Measurements from ENCODE around the gene VCAM1. TPM values are rescaled to one million over a fixed set of nuclear protein-coding genes. Genes with fewer than 3 reads are reported as not detected.
A peak's percentile ranks its signal among the peaks of the same experiment; 100 is the strongest.
"Not testable (repeated sequence)": the region's sequence is repeated elsewhere in the genome, so short reads cannot be mapped to it uniquely, and the experiment has no call there.

Gene VCAM1, protein sequence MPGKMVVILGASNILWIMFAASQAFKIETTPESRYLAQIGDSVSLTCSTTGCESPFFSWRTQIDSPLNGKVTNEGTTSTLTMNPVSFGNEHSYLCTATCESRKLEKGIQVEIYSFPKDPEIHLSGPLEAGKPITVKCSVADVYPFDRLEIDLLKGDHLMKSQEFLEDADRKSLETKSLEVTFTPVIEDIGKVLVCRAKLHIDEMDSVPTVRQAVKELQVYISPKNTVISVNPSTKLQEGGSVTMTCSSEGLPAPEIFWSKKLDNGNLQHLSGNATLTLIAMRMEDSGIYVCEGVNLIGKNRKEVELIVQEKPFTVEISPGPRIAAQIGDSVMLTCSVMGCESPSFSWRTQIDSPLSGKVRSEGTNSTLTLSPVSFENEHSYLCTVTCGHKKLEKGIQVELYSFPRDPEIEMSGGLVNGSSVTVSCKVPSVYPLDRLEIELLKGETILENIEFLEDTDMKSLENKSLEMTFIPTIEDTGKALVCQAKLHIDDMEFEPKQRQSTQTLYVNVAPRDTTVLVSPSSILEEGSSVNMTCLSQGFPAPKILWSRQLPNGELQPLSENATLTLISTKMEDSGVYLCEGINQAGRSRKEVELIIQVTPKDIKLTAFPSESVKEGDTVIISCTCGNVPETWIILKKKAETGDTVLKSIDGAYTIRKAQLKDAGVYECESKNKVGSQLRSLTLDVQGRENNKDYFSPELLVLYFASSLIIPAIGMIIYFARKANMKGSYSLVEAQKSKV
- total RNA-seq (2014; rRNA removed) = 0.51 and 0.63 TPM in 2 replicates
- 0.32 TPM for polyA plus RNA-seq (2012)

DNA sequence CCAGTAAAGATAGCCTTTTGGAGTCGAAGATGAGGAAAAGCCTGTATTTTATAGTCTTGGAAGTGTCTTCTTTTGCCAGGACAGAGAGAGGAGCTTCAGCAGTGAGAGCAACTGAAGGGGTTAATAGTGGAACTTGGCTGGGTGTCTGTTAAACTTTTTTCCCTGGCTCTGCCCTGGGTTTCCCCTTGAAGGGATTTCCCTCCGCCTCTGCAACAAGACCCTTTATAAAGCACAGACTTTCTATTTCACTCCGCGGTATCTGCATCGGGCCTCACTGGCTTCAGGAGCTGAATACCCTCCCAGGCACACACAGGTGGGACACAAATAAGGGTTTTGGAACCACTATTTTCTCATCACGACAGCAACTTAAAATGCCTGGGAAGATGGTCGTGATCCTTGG lies at the start of gene VCAM1:
TSS of gene VCAM1 (plus strand) at position 253 of the 400 bp plus-strand sequence. CDS start at position 372, 119 bp downstream.
- DNase-seq (ENCODE audit: low read depth) = no peak

DNA sequence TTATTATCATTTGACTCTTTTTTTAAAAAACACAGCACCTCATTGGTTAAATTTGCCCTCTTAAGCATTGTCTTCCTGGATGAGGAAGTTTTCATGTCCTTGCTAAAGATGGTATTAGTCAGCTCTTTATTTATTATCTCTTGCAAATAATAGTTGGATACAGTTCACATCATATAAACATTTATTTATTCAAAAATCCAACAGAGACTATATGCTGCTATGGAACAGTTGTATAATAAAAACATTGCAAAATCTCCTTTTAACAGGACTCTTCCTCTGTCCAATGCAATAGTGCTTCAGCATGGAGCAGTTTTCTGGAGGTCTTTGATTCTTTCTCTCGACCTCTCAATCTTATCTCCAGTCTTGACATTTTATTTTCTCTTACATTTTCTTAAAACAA lies 49.5 kb upstream of the VCAM1 start:
- no peak for DNase-seq (ENCODE audit: low read depth)

DNA sequence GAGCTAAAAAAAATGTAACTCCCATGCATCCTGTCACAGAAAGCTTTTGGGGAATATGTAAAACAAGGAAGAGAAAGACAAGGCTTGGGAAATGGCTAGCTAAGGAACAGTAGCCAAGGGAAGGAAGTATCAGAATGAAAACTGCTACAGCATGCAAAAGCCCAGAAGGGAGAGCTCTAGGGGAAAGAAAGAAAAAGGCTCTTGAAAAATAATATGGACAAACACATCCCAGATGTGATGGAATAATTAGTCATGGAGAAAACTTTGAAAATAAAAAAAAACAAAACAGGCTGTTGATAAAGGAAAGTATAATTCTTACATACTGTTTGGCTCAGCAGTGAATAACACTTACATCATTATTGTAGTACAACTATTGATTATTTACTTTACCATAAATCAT lies 47.9 kb upstream of the VCAM1 start:
- DNase-seq (ENCODE audit: low read depth) = peak; percentile 75

DNA sequence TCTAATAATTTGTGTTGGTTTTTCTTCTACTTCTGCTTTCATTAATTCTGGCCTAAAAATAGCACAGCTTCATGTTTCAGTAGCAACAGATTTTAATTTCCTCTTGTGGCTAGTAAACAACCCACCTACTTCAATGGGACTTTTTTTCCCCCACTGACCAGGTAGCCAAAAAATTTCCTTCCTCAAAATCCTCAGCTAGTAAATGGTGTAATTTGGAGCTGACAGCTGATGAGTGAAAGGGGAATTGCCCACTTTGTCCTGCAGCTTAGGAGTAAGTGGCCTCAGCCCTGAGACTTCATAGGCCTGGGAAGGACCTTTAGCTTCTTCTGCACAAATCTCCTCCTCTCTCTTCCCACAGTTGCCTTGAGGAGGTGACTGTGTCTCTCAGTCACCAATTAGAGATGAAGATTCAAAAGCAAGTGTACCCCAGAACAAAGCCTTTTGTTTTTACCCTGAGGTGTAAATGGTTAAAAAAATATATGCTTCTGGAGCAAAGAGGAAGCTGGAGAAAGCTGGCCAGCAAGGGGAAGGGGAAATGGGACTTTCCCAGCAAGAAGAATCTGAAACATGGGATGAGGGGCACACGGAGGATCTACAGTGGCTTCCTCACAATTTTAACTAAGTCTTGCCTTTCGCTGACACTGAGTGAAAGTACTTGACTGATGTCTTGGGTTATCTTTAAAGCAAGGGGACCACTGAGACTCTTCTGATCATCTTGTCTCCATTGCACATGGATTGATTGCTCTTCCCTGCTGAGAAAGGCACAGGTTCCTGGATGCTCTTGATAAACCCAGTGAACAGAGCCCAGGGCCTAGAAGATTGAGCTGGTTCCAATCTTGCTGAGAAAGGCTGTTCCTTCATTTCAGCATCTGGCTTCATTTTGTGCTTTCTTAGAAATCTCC lies 35.8 kb upstream of the VCAM1 start:
- DNase-seq (ENCODE audit: low read depth) = no peak

DNA sequence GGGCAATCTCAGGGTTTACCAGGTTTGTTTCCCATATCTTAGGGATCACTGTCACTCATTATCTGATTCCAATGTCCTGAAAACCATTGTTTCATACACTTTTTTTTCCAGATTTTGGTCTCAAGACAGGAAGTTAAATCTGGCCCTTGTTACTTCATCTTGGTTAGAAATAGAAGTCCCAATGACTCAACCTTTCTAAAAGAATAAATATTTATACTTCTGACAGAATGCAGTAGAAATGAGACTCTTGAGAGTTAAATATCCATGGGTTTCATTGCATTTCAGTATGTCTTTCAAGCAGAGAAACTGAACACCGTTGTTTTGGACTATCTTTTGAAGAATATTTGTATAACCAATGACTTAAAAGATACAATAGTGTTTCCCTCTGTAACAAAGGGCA lies 19.8 kb upstream of the VCAM1 start:
- peak; percentile 51 for DNase-seq (ENCODE audit: low read depth)

DNA sequence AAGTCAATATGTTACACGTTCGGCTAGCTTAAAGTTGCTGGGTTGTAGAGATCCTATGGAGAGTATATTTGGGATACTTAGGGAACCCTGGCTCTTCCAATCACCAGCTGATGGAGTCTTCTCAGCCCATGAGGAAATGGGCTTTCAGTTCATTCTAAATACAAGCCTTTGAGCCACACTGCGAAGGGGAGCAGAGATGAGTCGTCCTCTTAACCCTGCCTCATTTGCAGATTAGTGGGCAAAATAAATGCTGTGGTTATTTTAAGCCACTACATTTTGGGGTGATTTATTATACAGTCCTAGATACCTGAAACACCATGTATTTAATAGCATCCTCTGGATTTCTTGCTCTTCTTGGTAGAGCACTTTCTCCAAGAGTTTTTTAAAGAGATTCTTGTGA lies 19.0 kb upstream of the VCAM1 start:
- peak; percentile 47 for DNase-seq (ENCODE audit: low read depth)

DNA sequence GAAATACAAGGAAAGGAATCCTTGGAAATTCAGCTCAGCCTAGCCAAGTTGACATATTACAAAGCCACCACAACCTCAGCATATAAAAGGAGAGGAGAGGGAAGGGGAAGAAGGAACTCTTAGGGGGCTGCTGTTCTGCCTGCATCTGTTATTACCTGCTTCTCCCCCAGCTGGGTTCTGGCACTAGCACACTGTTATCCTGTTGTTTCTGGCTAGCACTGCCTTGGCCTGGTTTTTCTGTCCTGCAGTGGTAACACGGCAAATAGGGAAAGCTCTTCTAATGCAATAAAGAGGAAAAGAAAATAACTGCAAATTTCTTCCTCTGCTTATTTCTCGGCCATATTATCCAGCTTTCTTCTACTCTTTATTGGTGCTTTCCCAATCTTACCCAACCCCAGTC lies 16.5 kb upstream of the VCAM1 start:
- no peak for DNase-seq (ENCODE audit: low read depth)

DNA sequence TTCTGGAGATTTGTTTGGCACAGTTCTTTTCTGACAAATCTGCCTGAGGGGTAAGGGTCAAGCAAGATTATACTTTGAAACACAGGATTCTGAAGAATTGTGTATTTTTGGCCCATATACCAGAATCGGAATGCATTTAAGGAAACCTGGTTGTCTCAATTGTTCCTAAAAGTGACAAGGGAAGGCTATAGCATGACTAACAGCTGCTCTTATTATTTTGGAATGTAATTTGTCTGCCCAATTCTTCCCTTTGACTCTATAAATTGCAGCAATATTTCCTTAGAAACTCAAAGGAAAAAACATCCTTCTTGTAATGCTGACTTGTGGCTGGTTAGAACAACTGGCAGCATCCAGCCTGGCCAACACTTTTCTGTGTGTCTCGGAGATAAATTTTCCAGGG lies 15.8 kb upstream of the VCAM1 start:
- DNase-seq (ENCODE audit: low read depth) = peak; percentile 34

DNA sequence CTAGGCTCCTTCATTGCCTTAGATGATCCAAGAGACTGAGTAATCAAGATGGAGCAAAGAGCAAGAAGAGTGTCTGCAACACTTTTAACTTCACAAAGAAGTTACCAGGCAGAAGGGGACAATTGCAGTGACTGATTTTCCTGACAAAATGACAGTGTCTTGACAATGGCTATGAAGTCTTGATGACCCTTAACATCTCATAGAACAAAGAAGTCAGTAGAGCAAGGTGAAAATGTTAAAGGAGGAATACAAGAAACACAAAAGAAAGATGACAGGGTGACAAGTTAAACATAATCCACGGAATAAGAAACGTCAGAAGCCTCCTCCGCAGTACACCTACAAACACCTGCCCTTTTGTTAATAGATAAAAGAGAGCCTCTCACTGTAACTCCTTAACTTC lies 15.1 kb upstream of the VCAM1 start:
- DNase-seq (ENCODE audit: low read depth) = no peak

DNA sequence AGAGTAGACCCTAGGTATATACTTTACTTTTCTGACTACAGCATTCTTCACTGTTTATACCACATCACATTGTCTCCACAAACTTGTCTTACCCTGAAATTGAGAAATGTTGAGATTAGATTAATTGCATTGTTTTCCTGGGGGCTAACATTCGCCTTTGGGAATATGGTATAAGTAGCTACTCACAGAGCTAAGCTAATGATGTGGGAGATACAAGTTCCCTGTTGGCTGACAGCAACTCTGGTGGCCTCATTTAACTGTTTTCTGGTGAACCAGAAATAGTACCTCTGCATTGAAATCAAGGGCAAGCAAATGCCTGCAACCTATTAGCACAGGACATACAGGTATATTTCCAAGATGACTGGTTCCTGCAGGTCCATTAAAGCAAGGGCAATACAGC lies 13.2 kb upstream of the VCAM1 start:
- no peak for DNase-seq (ENCODE audit: low read depth)

DNA sequence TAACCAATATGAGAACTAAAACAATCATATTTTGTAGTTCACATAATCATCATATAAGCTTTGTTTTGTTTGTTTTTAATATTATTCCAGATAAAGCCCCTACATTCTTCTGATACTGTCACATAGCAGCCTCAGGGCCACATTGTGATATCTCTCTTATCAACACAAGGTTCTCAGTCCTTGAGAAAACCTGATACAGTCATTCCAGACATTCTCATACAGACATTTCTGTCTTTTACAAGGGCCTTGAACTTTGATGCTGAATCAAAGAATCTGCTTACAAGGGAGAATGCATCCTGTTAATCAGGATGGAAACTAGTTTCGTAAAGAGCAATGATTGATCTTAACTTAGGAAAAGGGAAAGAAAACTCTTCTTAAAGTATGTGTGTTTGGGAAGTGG lies 12.7 kb upstream of the VCAM1 start:
- no peak for DNase-seq (ENCODE audit: low read depth)

DNA sequence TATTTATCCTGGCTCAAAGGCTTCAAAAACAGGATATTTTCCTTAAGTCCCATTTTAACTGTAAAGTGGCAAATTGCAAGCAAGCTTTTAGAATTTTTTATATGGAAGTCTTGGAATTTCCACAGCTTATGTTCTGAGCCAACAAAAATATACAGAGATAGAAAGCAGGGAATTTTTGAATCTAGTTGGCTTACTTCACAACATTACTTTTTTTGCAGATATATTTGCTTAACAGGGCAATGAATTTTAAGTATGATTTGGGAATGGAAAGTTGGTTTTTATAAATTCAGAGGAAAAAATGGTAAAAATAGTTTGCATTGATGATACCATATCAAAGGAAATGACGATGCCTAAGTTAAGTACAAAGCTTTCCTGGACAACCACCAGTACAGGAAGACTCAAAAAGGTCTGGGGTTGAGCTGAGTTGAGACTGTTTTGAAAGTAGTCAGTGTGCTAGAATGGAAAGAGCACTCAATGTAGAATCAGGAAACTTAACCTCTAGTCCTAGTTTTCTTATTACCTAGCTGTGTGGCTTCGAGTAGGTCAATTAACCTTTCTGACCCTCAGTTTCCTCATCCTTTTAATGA lies 11.0 kb upstream of the VCAM1 start:
- no peak for DNase-seq (ENCODE audit: low read depth)

DNA sequence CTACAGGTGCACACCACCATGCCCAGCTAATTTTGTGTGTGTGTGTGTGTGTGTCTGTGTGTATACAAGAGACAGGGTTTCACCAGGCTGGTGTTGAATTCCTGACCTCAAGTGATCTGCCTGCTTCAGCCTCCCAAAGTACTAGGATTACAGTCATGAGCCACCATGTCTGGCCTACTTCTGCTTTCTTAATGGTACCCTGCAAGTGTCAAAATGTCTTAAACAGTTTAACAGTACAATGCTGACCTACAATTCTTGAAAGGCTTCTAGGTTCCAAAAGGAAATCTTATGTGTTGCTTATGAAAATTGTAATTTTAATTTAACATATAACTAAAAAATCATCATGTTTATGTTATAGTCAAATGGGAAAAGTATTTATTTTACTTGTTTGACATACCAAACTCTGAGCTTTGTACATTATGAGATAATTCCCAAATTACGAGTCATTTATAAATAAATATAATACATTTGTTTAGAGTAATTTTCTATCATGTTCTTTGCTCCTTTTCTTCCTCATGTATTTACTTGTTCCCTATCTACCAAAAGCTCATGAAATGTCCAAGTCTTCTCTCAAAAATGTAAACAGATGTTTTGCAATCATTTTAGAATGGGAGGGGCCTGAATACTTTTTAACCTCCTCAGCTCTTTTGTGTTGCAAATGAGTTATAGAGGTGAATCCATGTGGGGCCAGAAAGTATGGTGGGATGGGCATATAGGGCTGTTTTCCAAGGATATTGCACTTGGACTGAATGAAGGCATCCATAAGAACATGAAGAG lies 8.4 kb upstream of the VCAM1 start:
- peak; percentile 59 for DNase-seq (ENCODE audit: low read depth)

DNA sequence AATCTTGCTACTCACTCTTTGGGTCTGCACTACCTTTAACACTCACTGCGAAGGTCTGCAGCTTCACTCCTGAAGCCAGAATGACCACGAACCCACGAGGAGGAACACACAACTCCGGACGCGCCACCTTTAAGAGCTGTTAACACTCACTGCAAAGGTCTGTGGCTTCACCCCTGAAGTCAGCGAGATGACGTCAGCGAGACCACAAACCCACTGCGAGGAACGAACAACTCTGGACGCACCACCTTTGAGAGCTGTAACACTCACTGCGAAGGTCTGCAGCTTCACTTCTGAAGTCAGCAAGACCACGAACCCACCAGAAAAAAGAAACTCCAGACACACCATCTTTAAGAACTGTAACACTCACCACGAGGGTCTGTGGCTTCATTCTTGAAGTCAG lies 6.5 kb upstream of the VCAM1 start:
- DNase-seq (ENCODE audit: low read depth) = not testable (repeated sequence)

DNA sequence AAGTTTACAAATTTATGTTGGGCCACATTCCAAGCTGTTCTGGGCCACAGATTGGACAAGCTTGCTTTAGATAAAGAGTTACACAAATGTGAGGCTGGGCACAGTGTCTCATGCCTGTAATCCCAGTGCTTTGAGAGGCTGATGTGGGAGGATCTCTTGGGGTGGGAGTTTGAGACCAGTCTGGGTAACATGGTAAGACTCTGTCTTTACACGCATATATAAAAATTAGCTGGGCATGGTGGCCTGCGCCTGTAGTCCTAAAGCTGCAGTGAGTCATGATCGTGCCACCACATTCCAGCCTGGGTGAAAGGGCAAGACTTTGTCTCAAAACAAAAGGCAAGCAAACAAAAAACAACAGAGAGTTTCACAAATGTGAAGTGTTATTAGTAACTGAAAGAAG lies 5.9 kb upstream of the VCAM1 start:
- DNase-seq (ENCODE audit: low read depth) = peak; percentile 74

DNA sequence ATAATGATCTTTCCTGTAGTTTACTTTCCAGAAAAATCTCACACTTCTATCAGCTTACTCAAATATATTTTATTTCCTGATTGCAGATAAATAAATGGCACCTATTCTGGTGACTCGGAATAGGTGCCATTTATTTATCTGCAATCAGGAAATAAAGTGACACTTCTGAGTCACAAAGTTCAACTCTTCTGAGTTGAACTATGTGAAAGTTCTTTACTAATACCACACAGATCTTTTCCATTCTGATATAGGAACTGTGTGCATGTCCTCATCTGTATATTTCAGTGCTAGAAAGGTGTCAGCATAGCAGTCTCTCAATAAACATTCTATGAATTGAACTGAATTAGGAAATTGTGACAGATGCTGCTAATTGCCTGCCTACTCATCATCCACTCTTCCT lies 4.9 kb upstream of the VCAM1 start:
- DNase-seq (ENCODE audit: low read depth) = no peak

DNA sequence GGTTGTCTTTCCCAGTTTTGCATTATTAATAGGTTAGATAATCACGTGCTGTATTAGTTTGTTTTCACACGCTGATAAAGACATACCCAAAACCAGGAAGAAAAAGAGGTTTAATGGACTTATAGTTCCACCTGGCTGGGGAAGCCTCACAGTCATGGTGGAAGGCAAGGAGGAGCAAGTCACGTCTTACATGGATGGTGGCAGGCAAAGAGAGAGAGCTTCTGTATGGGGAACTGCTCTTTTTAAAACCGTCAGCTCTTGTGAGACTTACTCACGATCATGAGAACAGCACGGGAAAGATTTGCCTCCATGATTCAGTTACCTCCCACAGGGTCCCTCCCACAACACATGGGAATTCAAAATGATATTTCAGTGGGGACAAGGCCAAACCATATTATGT lies 2.3 kb upstream of the VCAM1 start:
- no peak for DNase-seq (ENCODE audit: low read depth)

DNA sequence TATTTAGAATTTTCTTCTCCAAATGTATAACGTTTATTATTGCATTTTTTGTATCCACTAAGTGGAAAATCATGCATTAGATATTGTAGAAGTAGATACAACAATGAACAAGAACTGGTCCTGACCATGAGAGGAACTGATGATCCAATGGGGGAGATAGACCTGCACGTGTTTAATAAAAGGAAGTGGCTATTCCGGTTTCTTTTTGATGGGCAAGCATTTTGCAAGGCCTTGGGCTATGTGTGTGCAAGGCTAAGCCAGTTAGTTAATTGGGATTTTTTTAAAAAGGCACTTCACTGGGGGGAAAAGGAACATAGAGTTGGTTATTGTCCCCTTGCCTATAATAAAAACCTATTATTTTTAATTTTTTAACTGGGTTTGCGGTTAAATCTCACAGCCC lies 961 bp upstream of the VCAM1 start:
- DNase-seq (ENCODE audit: low read depth) = no peak

DNA sequence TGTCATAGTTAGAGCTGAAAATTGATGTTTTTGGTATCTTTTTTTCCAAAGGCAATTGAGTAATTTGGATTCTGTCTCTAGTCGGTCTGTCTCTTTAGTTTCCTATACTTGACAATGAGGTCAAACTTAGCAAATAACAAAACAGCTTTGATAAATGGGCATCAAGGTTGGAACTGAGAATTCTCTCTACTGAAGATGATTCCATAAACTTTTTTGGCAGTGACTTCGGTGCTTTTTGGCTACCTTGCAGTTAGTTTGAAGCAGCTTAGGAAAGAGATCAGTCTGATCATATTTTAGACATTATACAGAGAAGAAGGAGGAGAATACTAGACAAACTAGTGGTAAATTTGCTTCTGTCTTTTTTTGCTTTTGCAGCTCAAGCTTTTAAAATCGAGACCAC lies 559 bp downstream of the VCAM1 start:
- DNase-seq (ENCODE audit: low read depth) = no peak

DNA sequence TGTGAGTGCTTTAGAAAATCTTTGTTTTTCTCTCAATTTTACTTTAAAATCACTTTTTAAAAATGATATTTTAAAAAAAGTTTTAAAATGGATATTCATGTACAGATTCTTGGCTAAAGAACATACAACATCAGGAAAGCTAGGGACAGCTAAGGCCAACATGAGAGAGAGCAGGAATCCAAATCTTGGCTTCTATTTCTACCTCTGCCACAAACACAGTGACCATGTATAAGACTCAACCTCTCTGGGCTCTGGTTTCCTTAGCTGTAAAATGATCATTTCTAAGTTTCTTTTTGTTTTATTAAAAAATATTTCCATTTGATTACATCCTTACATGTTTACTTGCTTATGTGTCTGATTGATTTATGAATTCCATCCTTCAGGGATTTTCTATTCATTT lies 1.2 kb downstream of the VCAM1 start:
- no peak for DNase-seq (ENCODE audit: low read depth)

Data from LHCN-M2 (cell line).